ENCODE measurements around the gene SLC5A9.

The SLC5A9 gene

GRCh38 chr1:48194801-48195200 lies 27.7 kb upstream of the SLC5A9 start:
- Histone ChIP-seq H3K4me1 (ENCODE audit: low read length) (no peaks in the 10 kb centered on the region), H3K79me2 (ENCODE audit: low read length) (no peaks in the 10 kb centered on the region), H3K4me2 (ENCODE audit: low read length) (no peak overlapping the region), H3K4me3 (ENCODE audit: low read length) (no peak overlapping the region), H3K27me3 (ENCODE audit: low read depth, low read length) (no peaks in the 10 kb centered on the region), H2AFZ (ENCODE audit: low read depth, low read length) (no peak overlapping the region), H3K36me3 (replicated peaks; ENCODE audit: low read depth, low read length) (no peaks in the 10 kb centered on the region), H3K9ac (ENCODE audit: low read length) (no peak overlapping the region), H3K9me3 (ENCODE audit: insufficient read depth, low read length) (no peaks in the 10 kb centered on the region), H4K20me1 (ENCODE audit: insufficient read depth, low read length) (no peaks in the 10 kb centered on the region), H3K27ac (ENCODE audit: low read length) (no peak overlapping the region)
- TF ChIP-seq CTCF (IDR thresholded peaks at IDR 0.05; ENCODE audit: low read depth, low read length) (no peak), EZH2phosphoT487 (IDR thresholded peaks at IDR 0.05; ENCODE audit: low read depth) (no peak)

GRCh38 chr1:48196237-48196636 lies 26.3 kb upstream of the SLC5A9 start:
- Histone ChIP-seq H3K4me2 (ENCODE audit: low read length) (no peak overlapping the region), H3K36me3 (replicated peaks; ENCODE audit: low read depth, low read length) (no peaks in the 10 kb centered on the region)

GRCh38 chr1:48198970-48199369 lies 23.5 kb upstream of the SLC5A9 start:
- H3K4me1 ChIP-seq (ENCODE audit: low read length) = no peaks in the 10 kb centered on the region
- H3K27me3 ChIP-seq (ENCODE audit: low read depth, low read length) = no peaks in the 10 kb centered on the region
- no peaks in the 10 kb centered on the region for H3K79me2 ChIP-seq (ENCODE audit: low read length)
- H2AFZ ChIP-seq (ENCODE audit: low read depth, low read length) = no peak overlapping the region
- no peaks in the 10 kb centered on the region for H4K20me1 ChIP-seq (ENCODE audit: insufficient read depth, low read length)
- no peak overlapping the region for H3K4me3 ChIP-seq (ENCODE audit: low read length)
- no peak for TF ChIP-seq CTCF (IDR thresholded peaks at IDR 0.05; ENCODE audit: low read depth, low read length)
- TF ChIP-seq EZH2phosphoT487 (IDR thresholded peaks at IDR 0.05; ENCODE audit: low read depth) = no peak
- H3K36me3 ChIP-seq (replicated peaks; ENCODE audit: low read depth, low read length) = no peaks in the 10 kb centered on the region
- no peaks in the 10 kb centered on the region for H3K9me3 ChIP-seq (ENCODE audit: insufficient read depth, low read length)
- no peak overlapping the region for H3K4me2 ChIP-seq (ENCODE audit: low read length)
- H3K9ac ChIP-seq (ENCODE audit: low read length) = no peak overlapping the region
- H3K27ac ChIP-seq (ENCODE audit: low read length) = no peak overlapping the region

More at GRCh38 chr1:48196237-48196636, 26.3 kb upstream of the SLC5A9 start:
- Histone ChIP-seq H3K4me1 (ENCODE audit: low read length) (no peaks in the 10 kb centered on the region), H3K27ac (ENCODE audit: low read length) (no peak overlapping the region), H3K27me3 (ENCODE audit: low read depth, low read length) (no peaks in the 10 kb centered on the region), H3K4me3 (ENCODE audit: low read length) (no peak overlapping the region), H3K79me2 (ENCODE audit: low read length) (no peaks in the 10 kb centered on the region), H3K9ac (ENCODE audit: low read length) (no peak overlapping the region), H4K20me1 (ENCODE audit: insufficient read depth, low read length) (no peaks in the 10 kb centered on the region), H3K9me3 (ENCODE audit: insufficient read depth, low read length) (no peaks in the 10 kb centered on the region), H2AFZ (ENCODE audit: low read depth, low read length) (no peak overlapping the region)
- TF ChIP-seq CTCF (IDR thresholded peaks at IDR 0.05; ENCODE audit: low read depth, low read length) (no peak), EZH2phosphoT487 (IDR thresholded peaks at IDR 0.05; ENCODE audit: low read depth) (no peak)

- no peak overlapping the region for H2AFZ ChIP-seq (ENCODE audit: low read depth, low read length)
Measured at GRCh38 chr1:48200166-48200900, 22.2 kb upstream of the SLC5A9 start.

More at GRCh38 chr1:48200166-48200900, 22.2 kb upstream of the SLC5A9 start:
- Histone ChIP-seq H4K20me1 (ENCODE audit: insufficient read depth, low read length) (no peaks in the 10 kb centered on the region), H3K27ac (ENCODE audit: low read length) (no peak overlapping the region), H3K4me2 (ENCODE audit: low read length) (no peak overlapping the region), H3K4me1 (ENCODE audit: low read length) (no peaks in the 10 kb centered on the region), H3K79me2 (ENCODE audit: low read length) (no peaks in the 10 kb centered on the region), H3K9me3 (ENCODE audit: insufficient read depth, low read length) (no peaks in the 10 kb centered on the region), H3K36me3 (replicated peaks; ENCODE audit: low read depth, low read length) (no peaks in the 10 kb centered on the region), H3K4me3 (ENCODE audit: low read length) (no peak overlapping the region), H3K9ac (ENCODE audit: low read length) (no peak overlapping the region), H3K27me3 (ENCODE audit: low read depth, low read length) (no peaks in the 10 kb centered on the region)
- TF ChIP-seq EZH2phosphoT487 (IDR thresholded peaks at IDR 0.05; ENCODE audit: low read depth) = no peak
- no peak for TF ChIP-seq CTCF (IDR thresholded peaks at IDR 0.05; ENCODE audit: low read depth, low read length)

Data from OCI-LY3 (cell line).